K562 (cell line): ENCODE measurements around the gene LIMS1. TPM values are rescaled to one million over a fixed set of nuclear protein-coding genes. Genes with fewer than 3 reads are reported as not detected.
"Not testable (repeated sequence)": the region's sequence is repeated elsewhere in the genome, so short reads cannot be mapped to it uniquely, and the experiment has no call there.

Experiments used
- ATAC-seq: fragments of 200-7000 bp; cut with Tn5 transposase; 3 replicates; pipeline ENCODE4 v1.9.1; 2020; ENCODE audit warnings: moderate library complexity
- BruUV-seq: library from RNA; stranded (reverse); fragments of 400-500 nt; replicated peaks from 2 replicates; lab custom pipeline; 2021; lab: Mats Ljungman, UMichigan
- CTCF ChIA-PET: fragments of 300-600 bp; formaldehyde crosslinking; extraction: SDS; loops from one replicate; lab custom pipeline; 2021; ENCODE audit warnings: low intra/inter-chr PET ratio; lab: Yijun Ruan, JAX
- POLR2A ChIA-PET: fragments of 300-600, 350-650 bp; sonication (Branson Sonifier 250); formaldehyde crosslinking; extraction: SDS; loops from one replicate; lab custom pipeline; 2021; ENCODE audit warnings: antibody characterized with exemption, inconsistent platforms; lab: Yijun Ruan, JAX
- DNase-seq, 4 experiments: peaks; one replicate each; pipeline versions ENCODE4 v3.0.0 to v3.0.0-alpha.2; 2011 to 2018; ENCODE audit warnings: low spot score in 3 of 4, mixed read lengths in 3 of 4; ENCODE audit errors: extremely low read depth in 1 of 4
- FAIRE-seq: peaks from 2 replicates; lab custom pipeline; 2011; peaks lifted over from hg19 to GRCh38; lab: Jason Lieb, UNC
- H2AFZ ChIP-seq: 2 replicates; pipeline ENCODE4 v1.6.0; 2011; ENCODE audit warnings: low read depth, low read length, control low read depth, inconsistent platforms
- H3K27ac ChIP-seq: fragments of 200-600 bp; 3 replicates; pipeline ENCODE4 v1.8.0; 2011; ENCODE audit warnings: low read depth, mild to moderate bottlenecking, control low read depth, inconsistent platforms, low read length, moderate library complexity, mixed read lengths; ENCODE audit errors: extremely low read depth
- H3K27me3 ChIP-seq, 2 experiments: fragments of 300-600 bp in 1 of 2; 2 replicates in 1 of 2; 3 replicates in 1 of 2; pipeline versions ENCODE4 v1.6.0 to v1.8.0; 2011; ENCODE audit warnings: inconsistent platforms in 2 of 2, low read length in 2 of 2, mild to moderate bottlenecking in 1 of 2, mixed read lengths in 1 of 2, moderate library complexity in 1 of 2; ENCODE audit not compliant: control insufficient read depth in 2 of 2, insufficient read depth in 2 of 2
- H3K36me3 ChIP-seq: fragments of 300-600 bp; 3 replicates; pipeline ENCODE4 v1.8.0; 2011; ENCODE audit warnings: mild to moderate bottlenecking, low read length, inconsistent platforms; ENCODE audit not compliant: control insufficient read depth, insufficient read depth
- H3K4me1 ChIP-seq, 2 experiments: fragments of 200-600 bp in 1 of 2; replicated peaks in 1 of 2; 2 replicates in 1 of 2; 3 replicates in 1 of 2; pipeline versions ENCODE4 v1.5.1 to v1.8.0; 2011; ENCODE audit warnings: inconsistent platforms in 2 of 2, low read length in 2 of 2, mild to moderate bottlenecking in 1 of 2, mixed read lengths in 1 of 2, moderate library complexity in 1 of 2; ENCODE audit not compliant: control insufficient read depth in 2 of 2, insufficient read depth in 2 of 2
- H3K4me2 ChIP-seq: 2 replicates; pipeline ENCODE4 v1.6.1; 2011; ENCODE audit warnings: low read length, control low read depth, inconsistent platforms, mixed read lengths; ENCODE audit not compliant: insufficient read depth
- H3K4me3 ChIP-seq: fragments of 200-600 bp; sonication (generic), shearing (Covaris generic); 2 replicates; pipeline ENCODE4 v1.5.1; 2016; ENCODE audit warnings: control low read depth, inconsistent platforms
- H3K79me2 ChIP-seq: fragments of 200-600 bp; 3 replicates; pipeline ENCODE4 v1.8.0; 2011; ENCODE audit warnings: low read length, inconsistent platforms; ENCODE audit not compliant: control insufficient read depth, insufficient read depth
- H3K9ac ChIP-seq, 2 experiments: 2 replicates each; pipeline versions ENCODE4 v1.6.0 to v1.6.1; 2011; ENCODE audit warnings: low read depth in 2 of 2, low read length in 2 of 2, control low read depth in 1 of 2, inconsistent platforms in 1 of 2, mild to moderate bottlenecking in 1 of 2, mixed read lengths in 1 of 2; ENCODE audit not compliant: insufficient read depth in 1 of 2
- H3K9me1 ChIP-seq: one replicate; pipeline ENCODE4 v1.6.0; 2011; ENCODE audit warnings: inconsistent platforms, mild to moderate bottlenecking, low read length, moderate library complexity; ENCODE audit not compliant: control insufficient read depth, insufficient read depth
- H3K9me3 ChIP-seq: replicated peaks from 2 replicates; pipeline ENCODE4 v1.5.1; 2011; ENCODE audit warnings: low read depth, low read length, inconsistent platforms; ENCODE audit not compliant: control insufficient read depth, insufficient read depth
- H4K20me1 ChIP-seq: replicated peaks from 2 replicates; pipeline ENCODE4 v1.6.1; 2011; ENCODE audit warnings: low read length, inconsistent platforms, mixed read lengths; ENCODE audit not compliant: control insufficient read depth, insufficient read depth
- ARID1B ChIP-seq: fragments of 450-650 bp; IDR thresholded peaks from 2 replicates; pipeline ENCODE4 v1.6.1; 2016; ENCODE audit warnings: antibody characterized with exemption, mild to moderate bottlenecking, inconsistent platforms
- EGR1 ChIP-seq: fragments of 450-650 bp; conservative IDR thresholded peaks from 2 replicates; pipeline ENCODE4 v1.6.1; 2017; ENCODE audit warnings: mild to moderate bottlenecking
- HDAC1 ChIP-seq, 2 experiments: fragments of 450-650 bp; IDR thresholded peaks; 2 replicates each; pipeline ENCODE4 v1.6.1; 2016 to 2017; ENCODE audit warnings: inconsistent platforms in 1 of 2, mild to moderate bottlenecking in 1 of 2, moderate library complexity in 1 of 2
- JUND ChIP-seq, 2 experiments: IDR thresholded peaks; 2 replicates in 1 of 2; 3 replicates in 1 of 2; pipeline ENCODE4 v1.6.1; 2011; ENCODE audit warnings: borderline replicate concordance in 2 of 2, low read depth in 2 of 2, low read length in 2 of 2, improper control_type of control experiment in 1 of 2, missing biosample characterization in 1 of 2, missing genetic modification characterization in 1 of 2, missing genetic modification reagents in 1 of 2
- L3MBTL2 ChIP-seq: fragments of 450-650 bp; IDR thresholded peaks from 2 replicates; pipeline ENCODE4 v1.6.1; 2016; ENCODE audit warnings: mild to moderate bottlenecking, moderate library complexity
- MEIS2 ChIP-seq: fragments of 450-650 bp; IDR thresholded peaks from 2 replicates; pipeline ENCODE4 v1.6.1; 2014; ENCODE audit warnings: mild to moderate bottlenecking; ENCODE audit not compliant: partially characterized antibody
- NRF1 ChIP-seq, 2 experiments: fragments of 450-650 bp; IDR thresholded peaks in 1 of 2; conservative IDR thresholded peaks in 1 of 2; 2 replicates each; pipeline ENCODE4 v1.6.1; 2014; ENCODE audit warnings: mild to moderate bottlenecking in 2 of 2
- SMARCA4 ChIP-seq: fragments of 450-650 bp; IDR thresholded peaks from 2 replicates; pipeline ENCODE4 v1.6.1; 2016
- SMARCA5 ChIP-seq: fragments of 450-650 bp; IDR thresholded peaks from 2 replicates; pipeline ENCODE4 v1.6.1; 2016
- WGBS: fragments of 100-300 bp; shearing (Covaris generic); methylation state at CpG from one replicate; pipeline ENCODE4 v1.1.6; 2016; ENCODE audit warnings: low coverage, mixed read lengths; ENCODE audit not compliant: insufficient coverage; ENCODE audit errors: missing lambda C conversion rate; 5-methylcytosine and 5-hydroxymethylcytosine counted together
- in situ Hi-C: fragments of 300-500 bp; cut with MboI; formaldehyde crosslinking; loops from 4 replicates; pipeline ENCODE4 v1.15.0; 2018; ENCODE audit warnings: inconsistent platforms, mixed read lengths
- intact Hi-C: fragments of 100-400 bp; cut with micrococcal nuclease; formaldehyde crosslinking; loops from 2 replicates; pipeline ENCODE4 v1.14.2; 2022
- polyA plus RNA-seq, 8 experiments: library from polyadenylated mRNA; depleted of rRNA in 4 of 8; stranded (reverse) in 5 of 8; unstranded in 3 of 8; fragments of >200 nt; fragmentation: Nextera tagmentation in 2 of 8; fragmentation: Illumina TruSeq in 1 of 8; extraction: Ambion mirVana in 2 of 8; extraction: Trizol in 1 of 8; gene quantifications; 2 replicates each; pipeline versions ENCODE4 v1.2.1 to v1.2.3, GENCODE V29; 2011 to 2014; ENCODE audit warnings: inconsistent platforms in 1 of 8, missing spikeins in 1 of 8
- total RNA-seq, 7 experiments: library from RNA; depleted of rRNA in 6 of 7; stranded (reverse); fragments of >200 nt in 6 of 7; fragmentation: Illumina TruSeq in 2 of 7; extraction: Trizol in 2 of 7; gene quantifications; 2 replicates each; pipeline versions ENCODE4 v1.2.1 to v1.2.3, GENCODE V29; 2011 to 2021; ENCODE audit warnings: low replicate concordance in 1 of 7
- TF ChIP-seq, protein P1 (sequence below): fragments of 450-650 bp; IDR thresholded peaks from 2 replicates; pipeline ENCODE4 v1.6.1; 2018; ENCODE audit not compliant: partially characterized antibody

The LIMS1 gene
- total and polyA plus RNA-seq, 9 of the 15 experiments (the other 6 are each of a cell fraction or from before 2014, with no cell fraction given): 52.8 to 134 (median 81.0) TPM

DNA sequence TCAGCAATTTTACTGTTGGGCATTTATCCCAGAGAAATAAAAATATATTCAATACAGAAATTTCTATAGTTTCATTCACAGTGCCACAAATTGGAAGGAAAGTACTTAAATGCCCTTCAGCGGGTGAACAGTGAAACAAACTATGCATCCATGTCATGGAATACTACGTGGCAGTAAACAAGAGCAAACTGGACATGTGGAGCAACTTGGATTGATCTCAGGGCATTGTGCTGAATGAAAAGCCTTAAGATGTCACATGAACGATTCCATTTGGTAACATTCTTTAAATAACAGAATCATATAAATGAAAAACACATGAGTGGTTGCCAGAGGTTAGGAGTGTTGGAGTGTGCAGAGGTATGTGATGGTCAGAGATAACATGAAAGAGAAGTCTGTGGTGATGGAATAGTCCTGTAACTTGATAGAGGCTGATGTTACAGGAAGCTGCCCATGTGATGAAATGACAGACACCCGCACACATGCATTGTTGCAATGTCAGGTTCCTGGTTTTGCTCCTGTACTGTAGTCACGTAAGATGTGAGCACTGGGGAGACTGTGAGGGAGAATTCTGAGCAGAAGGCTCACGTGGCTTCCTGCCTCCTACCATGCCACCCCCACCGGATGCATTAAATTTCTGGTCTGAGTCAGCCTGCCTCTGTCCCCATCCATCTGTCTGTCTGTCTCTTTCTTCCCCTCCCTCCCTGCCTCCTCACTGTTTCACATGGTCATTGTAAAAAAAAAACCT lies 118.1 kb downstream of the LIMS1 start (continued):
- TF ChIP-seq, protein P1, sequence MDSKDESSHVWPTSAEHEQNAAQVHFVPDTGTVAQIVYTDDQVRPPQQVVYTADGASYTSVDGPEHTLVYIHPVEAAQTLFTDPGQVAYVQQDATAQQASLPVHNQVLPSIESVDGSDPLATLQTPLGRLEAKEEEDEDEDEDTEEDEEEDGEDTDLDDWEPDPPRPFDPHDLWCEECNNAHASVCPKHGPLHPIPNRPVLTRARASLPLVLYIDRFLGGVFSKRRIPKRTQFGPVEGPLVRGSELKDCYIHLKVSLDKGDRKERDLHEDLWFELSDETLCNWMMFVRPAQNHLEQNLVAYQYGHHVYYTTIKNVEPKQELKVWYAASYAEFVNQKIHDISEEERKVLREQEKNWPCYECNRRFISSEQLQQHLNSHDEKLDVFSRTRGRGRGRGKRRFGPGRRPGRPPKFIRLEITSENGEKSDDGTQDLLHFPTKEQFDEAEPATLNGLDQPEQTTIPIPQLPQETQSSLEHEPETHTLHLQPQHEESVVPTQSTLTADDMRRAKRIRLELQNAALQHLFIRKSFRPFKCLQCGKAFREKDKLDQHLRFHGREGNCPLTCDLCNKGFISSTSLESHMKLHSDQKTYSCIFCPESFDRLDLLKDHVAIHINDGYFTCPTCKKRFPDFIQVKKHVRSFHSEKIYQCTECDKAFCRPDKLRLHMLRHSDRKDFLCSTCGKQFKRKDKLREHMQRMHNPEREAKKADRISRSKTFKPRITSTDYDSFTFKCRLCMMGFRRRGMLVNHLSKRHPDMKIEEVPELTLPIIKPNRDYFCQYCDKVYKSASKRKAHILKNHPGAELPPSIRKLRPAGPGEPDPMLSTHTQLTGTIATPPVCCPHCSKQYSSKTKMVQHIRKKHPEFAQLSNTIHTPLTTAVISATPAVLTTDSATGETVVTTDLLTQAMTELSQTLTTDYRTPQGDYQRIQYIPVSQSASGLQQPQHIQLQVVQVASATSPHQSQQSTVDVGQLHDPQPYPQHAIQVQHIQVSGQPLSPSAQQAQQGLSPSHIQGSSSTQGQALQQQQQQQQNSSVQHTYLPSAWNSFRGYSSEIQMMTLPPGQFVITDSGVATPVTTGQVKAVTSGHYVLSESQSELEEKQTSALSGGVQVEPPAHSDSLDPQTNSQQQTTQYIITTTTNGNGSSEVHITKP: peak; percentile 21
- TF ChIP-seq SMARCA4 (peak; percentile 15; the same call in 1 of the 2 replicates), HDAC1 (IDR thresholded peaks at IDR 0.05) (peak in 1 of 2 experiments; percentile 43; a peak in 1 of 4 replicates), ARID1B (peak; percentile 47), EGR1 (peak; percentile 35; the same call in 1 of the 2 replicates), NRF1 (conservative IDR thresholded peaks at IDR 0.05 in 1 of 2, IDR thresholded peaks at IDR 0.05 in 1 of 2) (peak in 1 of 2 experiments; percentile 35; a peak in 1 of 4 replicates), MEIS2 (peak; percentile 74), L3MBTL2 (peak; percentile 30; the same call in 1 of the 2 replicates), SMARCA5 (peak; percentile 40; the same call in 1 of the 2 replicates), JUND (IDR thresholded peaks at IDR 0.05; ENCODE audit: borderline replicate concordance, low read depth, low read length) (peak; percentile 66; the same call in 1 of the 2 replicates)
- TF ChIP-seq JUND (tag; IDR thresholded peaks at IDR 0.05; ENCODE audit: borderline replicate concordance, low read depth, low read length): not testable (repeated sequence)

DNA sequence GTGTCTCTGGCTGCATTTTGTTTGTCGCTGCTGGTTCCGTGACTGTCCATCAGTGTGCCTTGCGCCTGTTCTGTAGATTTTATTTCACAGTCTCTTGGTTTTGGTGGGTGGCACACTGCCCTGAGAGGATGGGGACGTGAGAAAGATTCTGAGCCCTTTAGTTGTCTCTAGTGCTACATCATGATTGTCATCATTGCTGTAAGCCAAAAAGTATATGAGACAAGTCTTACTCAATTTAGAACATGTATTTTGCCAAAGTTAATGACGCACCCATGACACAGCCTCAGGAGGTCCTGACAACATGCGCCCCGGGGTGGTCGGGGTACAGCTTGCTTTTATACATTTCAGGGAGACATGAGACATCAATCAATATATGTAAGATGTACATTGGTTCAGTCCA lies 119.2 kb downstream of the LIMS1 start:
- H3K9me1 ChIP-seq, H3K4me2 ChIP-seq, DNase-seq, H4K20me1 ChIP-seq, H3K36me3 ChIP-seq, H3K4me3 ChIP-seq, intact Hi-C loops, H3K9me3 ChIP-seq, H2AFZ ChIP-seq, BruUV-seq, H3K4me1 ChIP-seq, POLR2A ChIA-PET, in situ Hi-C loops, H3K9ac ChIP-seq, H3K27me3 ChIP-seq, FAIRE-seq, ATAC-seq, CTCF ChIA-PET, H3K27ac ChIP-seq: not testable (repeated sequence)
- H3K79me2 ChIP-seq: peaks cover 16% of the 10 kb centered on the region
- 100% methylated on average over 1 of the region's 8 CpGs for WGBS

DNA sequence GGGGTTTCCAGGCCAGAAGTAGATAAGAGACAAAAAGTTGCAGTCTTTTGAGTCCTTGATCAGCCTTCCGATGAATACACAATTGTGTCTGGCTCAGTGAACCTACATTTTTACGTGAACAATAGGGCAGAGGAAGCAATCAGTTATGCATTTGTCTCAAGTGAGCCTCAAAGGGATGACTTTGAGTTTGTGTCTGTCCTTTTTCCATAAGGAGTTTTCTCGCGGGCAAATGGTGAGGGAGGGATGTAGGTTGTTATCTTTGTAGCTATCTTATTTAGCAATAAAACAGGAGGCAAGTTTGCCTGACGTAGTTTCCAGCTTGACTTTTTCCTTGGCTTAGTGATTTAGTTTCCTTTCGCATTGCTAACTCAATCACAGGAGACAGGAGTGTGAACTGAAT lies 119.6 kb downstream of the LIMS1 start:
- H3K9me3 ChIP-seq, in situ Hi-C loops, H3K36me3 ChIP-seq, DNase-seq, H3K4me3 ChIP-seq, H3K4me2 ChIP-seq, H3K27me3 ChIP-seq, H3K4me1 ChIP-seq, FAIRE-seq, BruUV-seq, ATAC-seq, H4K20me1 ChIP-seq, POLR2A ChIA-PET, intact Hi-C loops, H2AFZ ChIP-seq, H3K9ac ChIP-seq, H3K9me1 ChIP-seq, CTCF ChIA-PET: not testable (repeated sequence)
- H3K27ac ChIP-seq: peak overlapping the region; percentile 36; the same call in 1 of the 3 replicates
- WGBS: 21% methylated on average over 4 of the region's 6 CpGs
- H3K79me2 ChIP-seq: peaks cover 16% of the 10 kb centered on the region
